ENCODE results near the gene FIBCD1. TPM values are rescaled to one million over a fixed set of nuclear protein-coding genes. Genes with fewer than 3 reads are reported as not detected.

Gene FIBCD1
- total RNA-seq, 2 experiments from 2014 or later, result not detected

DNA sequence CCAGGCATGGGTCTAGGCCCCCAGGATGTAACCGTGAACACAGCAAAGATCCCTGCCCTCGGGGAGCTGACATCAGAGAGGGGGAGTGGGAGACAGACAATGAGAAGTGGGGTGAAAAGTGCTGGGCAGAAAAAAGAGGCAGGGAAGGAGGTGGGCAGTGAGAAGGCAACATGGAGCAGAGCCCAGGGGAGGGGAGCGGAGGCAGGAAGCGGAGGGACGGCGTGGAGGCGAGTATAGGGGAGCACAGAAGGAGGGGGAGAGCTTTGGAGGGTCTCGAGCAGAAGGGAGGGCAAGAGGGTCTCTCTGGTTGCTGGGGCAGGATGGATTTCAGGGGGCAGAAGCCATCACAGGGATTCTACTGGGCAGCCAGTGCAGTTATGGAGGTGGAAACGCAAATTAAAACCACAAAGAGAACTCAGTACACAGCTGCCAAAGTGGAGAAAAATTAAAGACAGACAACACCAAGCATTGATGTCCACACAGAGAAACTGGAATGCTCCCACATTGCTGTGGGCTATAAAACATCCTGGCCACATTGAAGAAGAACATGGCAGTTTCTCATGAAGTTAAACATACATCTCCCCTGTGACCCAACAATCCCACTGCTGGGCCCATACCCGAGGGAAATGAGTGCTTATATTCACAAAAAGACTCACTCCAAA is 48.8 kb upstream of the FIBCD1 start:
- H3K79me2 ChIP-seq (ENCODE audit: insufficient read depth, low read depth, low read length), result no peaks in the 10 kb centered on the region
- ChIA-PET POLR2A (no interaction called here), CTCF (ENCODE audit: unreplicated experiment) (interaction anchor here (0.6 kb wide), 1 partner anchor 116 kb away, joined by 3 read pairs; no protein-coding TSS in a partner anchor)
- no peaks in the 10 kb centered on the region for H4K20me1 ChIP-seq (ENCODE audit: insufficient read depth, low read length)
- no peaks in the 10 kb centered on the region for H3K4me1 ChIP-seq (ENCODE audit: insufficient read depth, low read length, poor library complexity, severe bottlenecking)
- TF ChIP-seq, protein P1, sequence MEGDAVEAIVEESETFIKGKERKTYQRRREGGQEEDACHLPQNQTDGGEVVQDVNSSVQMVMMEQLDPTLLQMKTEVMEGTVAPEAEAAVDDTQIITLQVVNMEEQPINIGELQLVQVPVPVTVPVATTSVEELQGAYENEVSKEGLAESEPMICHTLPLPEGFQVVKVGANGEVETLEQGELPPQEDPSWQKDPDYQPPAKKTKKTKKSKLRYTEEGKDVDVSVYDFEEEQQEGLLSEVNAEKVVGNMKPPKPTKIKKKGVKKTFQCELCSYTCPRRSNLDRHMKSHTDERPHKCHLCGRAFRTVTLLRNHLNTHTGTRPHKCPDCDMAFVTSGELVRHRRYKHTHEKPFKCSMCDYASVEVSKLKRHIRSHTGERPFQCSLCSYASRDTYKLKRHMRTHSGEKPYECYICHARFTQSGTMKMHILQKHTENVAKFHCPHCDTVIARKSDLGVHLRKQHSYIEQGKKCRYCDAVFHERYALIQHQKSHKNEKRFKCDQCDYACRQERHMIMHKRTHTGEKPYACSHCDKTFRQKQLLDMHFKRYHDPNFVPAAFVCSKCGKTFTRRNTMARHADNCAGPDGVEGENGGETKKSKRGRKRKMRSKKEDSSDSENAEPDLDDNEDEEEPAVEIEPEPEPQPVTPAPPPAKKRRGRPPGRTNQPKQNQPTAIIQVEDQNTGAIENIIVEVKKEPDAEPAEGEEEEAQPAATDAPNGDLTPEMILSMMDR (conservative IDR thresholded peaks at IDR 0.05; ENCODE audit: low read length), result no peak
- no peak for TF ChIP-seq EZH2phosphoT487 (IDR thresholded peaks at IDR 0.05; ENCODE audit: borderline replicate concordance, low read depth, low read length)
- no peak overlapping the region for H3K4me3 ChIP-seq (ENCODE audit: low read depth, low read length, poor library complexity, severe bottlenecking)
- no peak overlapping the region for H3K27ac ChIP-seq (ENCODE audit: low read depth, low read length, poor library complexity, severe bottlenecking)
- no peaks in the 10 kb centered on the region for H3K9me2 ChIP-seq (ENCODE audit: insufficient read depth, low read length)
- H3K36me3 ChIP-seq (ENCODE audit: insufficient read depth, low read length), result no peaks in the 10 kb centered on the region
- H2AFZ ChIP-seq (ENCODE audit: low read length), result no peak overlapping the region
- no peaks in the 10 kb centered on the region for H3K9me3 ChIP-seq (ENCODE audit: low read length)
- intact Hi-C loops (cut with micrococcal nuclease; ENCODE audit: unreplicated experiment), result no loop called here
- DNase-seq (ENCODE audit: low spot score), result no peak
- no TSS peak for BruUV-seq (replicated peaks)
- H3K4me2 ChIP-seq (ENCODE audit: low read length), result no peak overlapping the region

DNA sequence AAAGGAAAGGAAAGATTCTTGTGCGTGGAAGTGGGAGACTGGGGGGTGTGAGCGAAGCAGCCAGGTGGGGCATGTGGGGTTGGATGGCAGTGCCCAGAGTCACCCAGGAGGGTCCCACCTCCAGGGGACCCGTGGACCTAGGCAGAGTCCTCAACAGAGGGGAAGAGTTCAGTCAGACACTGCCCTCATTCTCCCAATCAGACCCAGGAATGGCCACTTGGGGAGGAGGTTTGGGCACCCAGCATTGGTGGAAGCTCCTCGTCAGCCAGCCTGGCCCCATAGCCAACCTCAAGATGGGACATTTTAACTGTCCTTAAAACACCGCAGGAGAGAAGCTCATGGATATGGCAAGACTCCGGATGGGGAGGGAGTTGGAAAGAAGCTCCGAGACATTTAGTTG is 48.0 kb upstream of the FIBCD1 start:
- no peak for DNase-seq (ENCODE audit: low spot score)
- intact Hi-C loops (cut with micrococcal nuclease; ENCODE audit: unreplicated experiment), result no loop called here
- no peaks in the 10 kb centered on the region for H3K9me3 ChIP-seq (ENCODE audit: low read length)
- no peaks in the 10 kb centered on the region for H4K20me1 ChIP-seq (ENCODE audit: insufficient read depth, low read length)
- no peak overlapping the region for H2AFZ ChIP-seq (ENCODE audit: low read length)
- no peak overlapping the region for H3K4me2 ChIP-seq (ENCODE audit: low read length)
- H3K79me2 ChIP-seq (ENCODE audit: insufficient read depth, low read depth, low read length), result no peaks in the 10 kb centered on the region
- H3K9me2 ChIP-seq (ENCODE audit: insufficient read depth, low read length), result no peaks in the 10 kb centered on the region
- ChIA-PET POLR2A (no interaction called here), CTCF (ENCODE audit: unreplicated experiment) (interaction anchor here (0.6 kb wide), 1 partner anchor 115 kb away, joined by 3 read pairs; no protein-coding TSS in a partner anchor)
- H3K27ac ChIP-seq (ENCODE audit: low read depth, low read length, poor library complexity, severe bottlenecking), result no peak overlapping the region
- no peak overlapping the region for H3K4me3 ChIP-seq (ENCODE audit: low read depth, low read length, poor library complexity, severe bottlenecking)
- no peak for TF ChIP-seq EZH2phosphoT487 (IDR thresholded peaks at IDR 0.05; ENCODE audit: borderline replicate concordance, low read depth, low read length)
- TF ChIP-seq, protein P1 (conservative IDR thresholded peaks at IDR 0.05; ENCODE audit: low read length), result no peak
- H3K4me1 ChIP-seq (ENCODE audit: insufficient read depth, low read length, poor library complexity, severe bottlenecking), result no peaks in the 10 kb centered on the region
- no TSS peak for BruUV-seq (replicated peaks)
- no peaks in the 10 kb centered on the region for H3K36me3 ChIP-seq (ENCODE audit: insufficient read depth, low read length)

- Histone ChIP-seq H3K4me2 (ENCODE audit: low read length) (no peak overlapping the region), H3K27ac (ENCODE audit: low read depth, low read length, poor library complexity, severe bottlenecking) (no peak overlapping the region), H3K9me2 (ENCODE audit: insufficient read depth, low read length) (no peaks in the 10 kb centered on the region), H2AFZ (ENCODE audit: low read length) (no peak overlapping the region), H4K20me1 (ENCODE audit: insufficient read depth, low read length) (no peaks in the 10 kb centered on the region), H3K9me3 (ENCODE audit: low read length) (no peaks in the 10 kb centered on the region), H3K36me3 (ENCODE audit: insufficient read depth, low read length) (no peaks in the 10 kb centered on the region), H3K79me2 (ENCODE audit: insufficient read depth, low read depth, low read length) (no peaks in the 10 kb centered on the region), H3K4me1 (ENCODE audit: insufficient read depth, low read length, poor library complexity, severe bottlenecking) (no peaks in the 10 kb centered on the region), H3K4me3 (ENCODE audit: low read depth, low read length, poor library complexity, severe bottlenecking) (no peak overlapping the region)
- TF ChIP-seq, protein P1 (conservative IDR thresholded peaks at IDR 0.05; ENCODE audit: low read length), result no peak
- TF ChIP-seq EZH2phosphoT487 (IDR thresholded peaks at IDR 0.05; ENCODE audit: borderline replicate concordance, low read depth, low read length), result no peak
- intact Hi-C loops (cut with micrococcal nuclease; ENCODE audit: unreplicated experiment), result no loop called here
- ChIA-PET POLR2A (no interaction called here), CTCF (ENCODE audit: unreplicated experiment) (no interaction called here)
- BruUV-seq (replicated peaks), result no TSS peak
- DNase-seq (ENCODE audit: low spot score), result no peak
Observed at GRCh38 chr9:130986356-130986965, 47.4 kb upstream of the FIBCD1 start.

Measured in OCI-LY7 (cell line).